ENCODE results near the gene BLMH. TPM values are rescaled to one million over a fixed set of nuclear protein-coding genes. Genes with fewer than 3 reads are reported as not detected.

Gene BLMH
- total RNA-seq, 1 experiment from 2014 or later: 51.2 TPM

Other genes starting within 250 kb of the BLMH start
- 24.9 TPM for gene NSRP1, start 175.1 kb downstream of the BLMH start, total RNA-seq (2021; ENCODE audit: unreplicated experiment)
- gene SLC6A4, start 56.2 kb downstream of the BLMH start, total RNA-seq (2021; ENCODE audit: unreplicated experiment): 0.30 TPM
- gene TMIGD1, start 42.1 kb upstream of the BLMH start, total RNA-seq (2021; ENCODE audit: unreplicated experiment): not detected
- gene CPD, start 87.0 kb upstream of the BLMH start, total RNA-seq (2021; ENCODE audit: unreplicated experiment): 47.2 TPM
- gene GOSR1, start 185.5 kb upstream of the BLMH start, total RNA-seq (2021; ENCODE audit: unreplicated experiment): 48.8 TPM